Stimulated activated CD8-positive, alpha-beta memory T cell treated with anti-CD3 and anti-CD28 coated beads, Interleukin-4, amount 100 ng/mL, for 4 hours (primary cell): ENCODE data around the gene MINAR1.
"Not testable (repeated sequence)": the region's sequence is repeated elsewhere in the genome, so short reads cannot be mapped to it uniquely, and the experiment has no call there.

Experiments
- DNase-seq, 2 donors: peaks; one replicate each; pipeline ENCODE4 v3.0.0-alpha.2; 2020; ENCODE audit warnings: low read depth in 2 of 2, low spot score in 1 of 2

The MINAR1 gene, protein sequence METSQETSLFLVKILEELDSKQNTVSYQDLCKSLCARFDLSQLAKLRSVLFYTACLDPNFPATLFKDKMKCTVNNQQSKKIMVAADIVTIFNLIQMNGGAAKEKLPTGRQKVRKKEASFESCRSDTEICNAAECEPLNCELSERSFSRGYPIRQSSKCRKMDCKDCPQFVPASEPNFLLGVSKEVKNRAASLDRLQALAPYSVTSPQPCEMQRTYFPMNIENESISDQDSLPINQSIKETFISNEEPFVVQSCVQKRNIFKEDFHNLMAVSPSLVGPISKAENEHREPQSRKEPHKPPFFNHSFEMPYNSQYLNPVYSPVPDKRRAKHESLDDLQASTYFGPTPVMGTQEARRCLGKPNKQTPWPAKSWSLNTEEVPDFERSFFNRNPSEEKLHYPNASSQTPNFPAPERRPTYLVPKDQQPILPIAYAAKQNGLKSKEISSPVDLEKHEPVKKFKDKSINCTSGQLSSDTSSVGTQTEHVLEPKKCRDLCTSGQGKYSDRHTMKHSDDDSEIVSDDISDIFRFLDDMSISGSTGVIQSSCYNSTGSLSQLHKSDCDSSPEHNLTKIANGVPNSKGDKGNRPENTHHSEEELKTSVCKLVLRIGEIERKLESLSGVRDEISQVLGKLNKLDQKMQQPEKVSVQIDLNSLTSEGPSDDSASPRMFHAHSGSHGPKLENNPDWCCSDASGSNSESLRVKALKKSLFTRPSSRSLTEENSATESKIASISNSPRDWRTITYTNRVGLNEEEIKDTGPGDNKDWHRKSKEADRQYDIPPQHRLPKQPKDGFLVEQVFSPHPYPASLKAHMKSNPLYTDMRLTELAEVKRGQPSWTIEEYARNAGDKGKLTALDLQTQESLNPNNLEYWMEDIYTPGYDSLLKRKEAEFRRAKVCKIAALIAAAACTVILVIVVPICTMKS

DNA sequence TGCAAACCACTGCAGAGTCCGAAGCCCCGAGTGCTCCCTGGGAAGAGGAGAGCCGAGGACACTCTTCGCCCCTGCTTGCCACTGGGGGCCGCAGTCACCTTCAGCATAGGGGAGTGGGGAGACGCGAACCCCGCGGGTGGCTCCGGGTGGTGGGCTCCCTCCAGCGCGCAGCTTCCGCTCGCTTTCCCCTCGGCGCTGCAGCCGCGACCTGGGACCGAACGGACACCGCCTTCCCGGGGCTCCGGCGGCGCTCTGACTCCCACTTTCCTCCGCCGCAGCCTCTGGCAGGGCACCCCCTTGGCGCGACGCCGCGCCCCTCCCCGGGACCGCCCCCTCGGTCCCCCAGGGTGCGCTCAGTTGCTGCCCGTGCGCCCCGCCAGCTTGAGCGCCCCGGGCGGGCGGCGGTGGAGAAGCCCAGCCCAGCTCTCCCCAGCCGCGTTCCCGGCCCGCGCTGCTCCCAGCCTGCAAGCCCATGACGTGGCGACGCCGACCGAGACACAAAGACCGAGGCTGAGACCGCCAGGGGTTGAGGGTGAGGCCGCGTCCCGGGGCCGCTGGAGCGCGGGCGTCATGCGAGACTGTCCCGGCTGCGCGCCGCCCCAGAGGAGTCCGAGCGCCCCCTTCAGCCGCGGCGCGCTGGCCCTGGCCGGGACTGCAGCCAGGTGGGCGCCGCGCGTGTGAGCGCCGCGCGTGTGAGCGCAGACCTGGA is at the start of gene MINAR1:
Gene MINAR1, plus strand, starts transcription at position 701 of the 709 bp plus-strand sequence. CDS start 23,812 bp downstream, outside the sequence.
- no peak for DNase-seq

GRCh38 chr15:79394231-79394630 is 37.9 kb upstream of the MINAR1 start:
- DNase-seq, result no peak

- DNase-seq, result no peak
Observed at GRCh38 chr15:79396850-79397249, 35.3 kb upstream of the MINAR1 start.

- no peak for DNase-seq
Observed at GRCh38 chr15:79397269-79397910, 34.7 kb upstream of the MINAR1 start.

DNA sequence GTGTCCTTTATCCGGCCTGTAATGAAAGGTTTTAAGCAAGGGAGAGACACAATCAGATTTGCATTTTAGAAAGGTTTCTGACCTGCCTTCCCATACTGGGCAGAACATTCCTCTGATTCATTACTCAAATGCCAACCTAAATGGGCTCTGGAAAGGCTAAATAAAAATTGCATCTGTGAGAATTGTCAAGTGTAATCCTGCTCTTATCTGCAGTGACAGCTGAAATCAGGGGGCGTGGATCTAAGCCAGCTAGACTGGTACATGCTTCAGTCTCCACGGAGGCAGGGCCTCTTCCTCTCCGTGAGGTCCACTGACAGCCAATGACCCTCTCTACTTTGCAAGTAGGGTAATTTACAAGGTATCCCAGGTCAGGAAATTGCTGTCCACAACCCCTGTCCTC is 32.5 kb upstream of the MINAR1 start:
- DNase-seq, result no peak

GRCh38 chr15:79400650-79401049 is 31.5 kb upstream of the MINAR1 start:
- no peak for DNase-seq

- DNase-seq, result no peak
Observed at GRCh38 chr15:79401301-79401700, 30.8 kb upstream of the MINAR1 start.

- no peak for DNase-seq
Observed at GRCh38 chr15:79402136-79402535, 30.0 kb upstream of the MINAR1 start.

DNA sequence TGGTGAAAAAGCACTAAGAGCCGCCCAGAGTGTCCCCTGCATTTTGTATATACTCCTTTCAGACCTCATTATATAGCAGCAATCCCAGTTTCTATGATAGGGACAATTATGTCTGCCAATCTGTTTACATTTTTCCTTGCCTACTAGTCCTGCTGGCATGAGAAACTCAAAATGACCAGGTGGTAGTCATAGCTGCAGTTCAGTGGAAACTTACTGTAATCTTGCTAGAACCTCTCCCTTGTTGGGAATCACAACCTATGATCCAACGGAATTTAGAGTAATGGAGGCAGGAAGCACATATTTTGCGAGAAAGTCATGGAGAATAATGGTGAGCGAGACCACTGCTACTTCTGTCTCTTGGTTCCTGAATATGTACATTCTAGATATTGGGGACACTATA is 28.6 kb upstream of the MINAR1 start:
- DNase-seq, result no peak

DNA sequence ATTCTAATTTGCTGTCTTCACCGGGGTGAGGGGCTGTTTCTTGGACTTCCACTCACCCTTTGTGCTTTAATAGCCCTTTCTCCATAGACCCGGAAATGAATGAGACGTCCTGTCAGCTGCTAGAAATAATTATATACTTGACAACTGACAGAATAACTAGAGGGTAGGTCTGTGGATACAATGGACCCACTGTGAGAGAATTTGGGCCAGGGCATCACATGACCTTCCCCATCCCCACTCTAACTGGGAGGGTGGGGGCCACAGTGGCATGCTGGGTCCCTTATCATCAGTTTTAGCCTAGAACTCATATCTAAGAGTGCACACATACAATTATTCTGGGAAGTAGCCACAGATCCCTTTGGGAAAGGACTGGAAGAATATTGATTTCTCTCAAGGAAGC is 25.9 kb upstream of the MINAR1 start:
- DNase-seq, result no peak

- no peak for DNase-seq
Observed at GRCh38 chr15:79408041-79408440, 24.1 kb upstream of the MINAR1 start.

- no peak for DNase-seq
Observed at GRCh38 chr15:79410237-79410636, 21.9 kb upstream of the MINAR1 start.

GRCh38 chr15:79412010-79412409 is 20.1 kb upstream of the MINAR1 start:
- DNase-seq, result no peak

DNA sequence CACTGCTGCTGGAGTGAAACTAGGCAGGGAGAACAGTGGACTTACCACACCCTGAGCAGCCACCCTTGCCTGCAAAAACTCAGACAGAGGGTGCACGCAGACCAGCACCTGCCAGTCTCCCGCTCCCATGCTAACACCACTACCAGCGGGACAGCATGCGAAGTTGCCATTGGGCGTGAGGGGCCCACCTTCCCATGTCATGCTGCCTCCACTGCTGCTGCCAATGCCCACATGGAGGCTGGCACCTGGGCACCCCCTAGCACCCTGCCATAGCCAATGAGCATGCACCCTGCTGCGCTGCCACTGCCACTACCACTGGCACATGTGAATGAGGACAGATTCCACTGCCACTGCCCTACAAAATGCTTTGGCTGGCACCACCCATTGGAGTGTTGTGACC is 19.7 kb upstream of the MINAR1 start:
- DNase-seq, result no peak

DNA sequence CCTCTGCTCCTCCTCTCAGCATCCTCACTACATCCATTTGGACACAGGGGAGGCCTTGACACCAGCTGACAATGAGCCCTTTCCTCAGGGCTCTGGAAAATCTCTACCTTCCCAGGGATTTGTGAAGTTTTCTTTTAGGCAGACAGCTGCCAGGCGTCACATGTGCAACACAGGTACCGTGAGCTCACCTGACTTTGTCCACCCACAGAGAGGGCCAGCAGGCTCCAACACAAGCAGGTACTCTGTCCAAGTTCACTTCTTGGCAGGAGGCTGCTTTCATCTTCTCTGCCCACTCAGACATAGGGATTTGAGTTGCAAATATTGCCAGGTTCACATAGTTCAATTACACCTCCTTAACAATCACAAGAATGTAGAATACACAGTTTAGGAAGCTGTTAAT is 15.3 kb upstream of the MINAR1 start:
- DNase-seq, result no peak

- no peak for DNase-seq
Observed at GRCh38 chr15:79418693-79419279, 13.3 kb upstream of the MINAR1 start.

DNA sequence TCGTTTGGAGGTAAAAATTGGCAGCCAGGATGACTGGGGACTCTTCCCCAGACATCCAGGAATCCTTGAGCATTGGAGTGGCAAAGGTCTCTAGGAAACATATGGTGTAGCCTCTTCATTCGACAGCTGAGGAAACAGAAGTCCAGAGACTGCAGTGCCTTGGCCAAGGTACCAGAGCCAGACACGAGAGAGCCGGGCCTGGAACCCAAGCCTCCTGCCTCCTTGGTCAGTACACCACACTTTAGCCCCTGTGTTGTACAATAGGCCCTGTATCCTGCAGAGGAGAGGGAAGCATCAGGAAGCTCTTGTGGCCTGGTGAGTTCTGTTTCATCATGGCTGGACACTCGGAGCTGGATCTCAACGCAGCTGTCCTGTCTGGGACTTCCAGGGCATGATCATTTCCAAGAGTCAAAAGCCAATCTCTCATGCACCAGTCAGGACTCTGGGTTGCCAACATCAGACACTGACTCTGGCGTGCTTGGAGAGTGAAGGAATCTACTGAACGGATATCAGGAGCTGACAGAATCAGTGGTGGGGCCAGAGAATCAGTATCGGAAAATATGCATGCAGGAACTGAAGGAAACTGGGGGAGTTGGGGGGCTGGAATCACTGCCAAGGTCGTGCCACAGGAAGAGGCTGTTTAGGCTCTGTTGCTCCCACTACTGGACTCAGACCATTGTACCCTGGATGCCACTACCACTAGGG is 6.4 kb upstream of the MINAR1 start:
- DNase-seq, result no peak

- DNase-seq, result not testable (repeated sequence)
Observed at GRCh38 chr15:79426899-79427298, 5.2 kb upstream of the MINAR1 start.

GRCh38 chr15:79427781-79428598 is 4.1 kb upstream of the MINAR1 start:
- DNase-seq, result no peak
